ENCODE measurements around the gene UIMC1. TPM values are rescaled to one million over a fixed set of nuclear protein-coding genes. Genes with fewer than 3 reads are reported as not detected.

UIMC1 gene
- total and polyA plus RNA-seq, 12 donors: 11.2 to 58.1 (median 35.9) TPM

- WGBS, 4 donors: 87 to 92% (median 89%) methylated on average over 18 to 24 of the region's 24 CpGs
- DNase-seq: peak in 2 of 7 donors; percentile 11 to 44
These were observed 117.0 kb downstream of the UIMC1 start for GRCh38 chr5:176889321-176890280.

GRCh38 chr5:176888865-176889165 lies 117.8 kb downstream of the UIMC1 start:
- H3K9me3 ChIP-seq (replicated peaks in 1 of 3): no peaks in the 10 kb centered on the region
- H3K27ac ChIP-seq: no peak overlapping the region
- 89 to 100% (median 92%) methylated on average over 1 of the region's 1 CpG; no CpG with 5 or more reads in 1 of the 4 donors for WGBS, 4 donors
- peak in 2 of 7 donors; percentile 3 to 35 for DNase-seq
- TF ChIP-seq CTCF (IDR thresholded peaks at IDR 0.05): no peak
- no peak for TF ChIP-seq POLR2A (IDR thresholded peaks at IDR 0.05)
- H3K36me3 ChIP-seq (replicated peaks in 1 of 2): no peaks in the 10 kb centered on the region
- no peaks in the 10 kb centered on the region for H3K4me1 ChIP-seq (replicated peaks in 1 of 2)
- intact Hi-C loops (cut with DNase I): no loop called here
- H3K4me3 ChIP-seq: no peak overlapping the region
- no peaks in the 10 kb centered on the region for H3K27me3 ChIP-seq

More at GRCh38 chr5:176889321-176890280, 117.0 kb downstream of the UIMC1 start:
- TF ChIP-seq POLR2A (IDR thresholded peaks at IDR 0.05): no peak
- no peak for TF ChIP-seq CTCF (IDR thresholded peaks at IDR 0.05)
- Histone ChIP-seq H3K27me3 (no peaks in the 10 kb centered on the region), H3K4me1 (replicated peaks in 1 of 2) (no peaks in the 10 kb centered on the region), H3K9me3 (replicated peaks in 1 of 3) (no peaks in the 10 kb centered on the region), H3K4me3 (no peak overlapping the region), H3K36me3 (replicated peaks in 1 of 2) (no peaks in the 10 kb centered on the region), H3K27ac (no peak overlapping the region)
- intact Hi-C loops (cut with DNase I): no loop called here

- 87 to 91% (median 88%) methylated on average over 9 to 27 of the region's 27 CpGs for WGBS, 4 donors
- peak in 2 of 7 donors; percentile 5 to 46 for DNase-seq
These were observed 118.3 kb downstream of the UIMC1 start for GRCh38 chr5:176888016-176888864.

More at GRCh38 chr5:176888016-176888864, 118.3 kb downstream of the UIMC1 start:
- Histone ChIP-seq H3K9me3 (replicated peaks in 1 of 3) (no peaks in the 10 kb centered on the region), H3K4me1 (replicated peaks in 1 of 2) (no peaks in the 10 kb centered on the region), H3K27me3 (no peaks in the 10 kb centered on the region), H3K36me3 (replicated peaks in 1 of 2) (no peaks in the 10 kb centered on the region), H3K27ac (no peak overlapping the region), H3K4me3 (no peak overlapping the region)
- intact Hi-C loops (cut with DNase I): no loop called here
- TF ChIP-seq POLR2A (IDR thresholded peaks at IDR 0.05) (no peak), CTCF (IDR thresholded peaks at IDR 0.05) (no peak)

All from adrenal gland (tissue), 12 donors.